HCT116 (cell line): ENCODE measurements around the gene PLCD1. TPM values are rescaled to one million over a fixed set of nuclear protein-coding genes. Genes with fewer than 3 reads are reported as not detected.

ENCODE experiments used
- ATAC-seq: fragments of 200-7000 bp; cut with Tn5 transposase; 2 replicates; pipeline ENCODE4 v1.9.1; 2020; ENCODE audit warnings: mild to moderate bottlenecking, moderate library complexity
- BruUV-seq: library from RNA; stranded (reverse); fragments of 400-500 nt; replicated peaks from 2 replicates; lab custom pipeline; 2021; lab: Mats Ljungman, UMichigan
- CTCF ChIA-PET: fragments of 300-600 bp; sonication (Branson Sonifier 250); formaldehyde crosslinking; loops from one replicate; lab custom pipeline; 2021; ENCODE audit warnings: antibody characterized with exemption; lab: Charles Lee
- POLR2A ChIA-PET: fragments of 300-600, 350-600 bp; sonication (Branson Sonifier 250); formaldehyde crosslinking; loops from one replicate; lab custom pipeline; 2021; ENCODE audit warnings: antibody characterized with exemption; lab: Charles Lee
- RAD21 ChIA-PET, 2 experiments: fragments of 300-600 bp; sonication (Branson Sonifier 250); formaldehyde crosslinking; loops; one replicate each; lab custom pipeline; 2023; ENCODE audit warnings: low total read pairs in 2 of 2; ENCODE audit not compliant: uncharacterized antibody in 2 of 2, unreplicated experiment in 2 of 2, low non-redundant PET in 1 of 2; lab: Charles Lee
- DNase-seq: peaks from one replicate; pipeline ENCODE4 v3.0.0-alpha.2; 2010; ENCODE audit warnings: low read depth, low spot score
- H2AFZ ChIP-seq: fragments of 200-600 bp; shearing (Covaris generic), sonication (generic); 2 replicates; pipeline ENCODE4 v1.6.1; 2017; ENCODE audit warnings: low read depth, mixed run types, mixed read lengths, antibody characterized with exemption, low read length; ENCODE audit not compliant: poor library complexity, severe bottlenecking
- H3K27ac ChIP-seq: 2 replicates; pipeline ENCODE4 v1.5.1; 2012; ENCODE audit warnings: low read depth, low read length
- H3K27me3 ChIP-seq: fragments of 200-600 bp; sonication (generic); 2 replicates; pipeline ENCODE4 v1.6.1; 2016; ENCODE audit warnings: mixed run types, low read length, mixed read lengths; ENCODE audit not compliant: insufficient read depth
- H3K36me3 ChIP-seq, 2 experiments: fragments of 200-500 bp in 1 of 2; fragments of 200-600 bp in 1 of 2; sonication (Bioruptor generic) in 1 of 2; sonication (generic) in 1 of 2; 2 replicates each; pipeline versions ENCODE4 v1.5.1 to v1.6.1; 2014 to 2016; ENCODE audit warnings: low read length in 2 of 2, inconsistent platforms in 1 of 2, mixed read lengths in 1 of 2, mixed run types in 1 of 2; ENCODE audit not compliant: insufficient read depth in 2 of 2, control insufficient read depth in 1 of 2
- H3K4me1 ChIP-seq, 2 experiments: fragments of 200-600 bp in 1 of 2; sonication (generic) in 1 of 2; 2 replicates each; pipeline versions ENCODE4 v1.5.1 to v1.6.1; 2012 to 2017; ENCODE audit warnings: low read length in 2 of 2, inconsistent platforms in 1 of 2, mild to moderate bottlenecking in 1 of 2, mixed read lengths in 1 of 2, mixed run types in 1 of 2, moderate library complexity in 1 of 2; ENCODE audit not compliant: insufficient read depth in 2 of 2, control insufficient read depth in 1 of 2
- H3K4me2 ChIP-seq: fragments of 200-600 bp; sonication (generic); 2 replicates; pipeline ENCODE4 v1.6.1; 2017; ENCODE audit warnings: mixed run types, low read length, mixed read lengths
- H3K4me3 ChIP-seq, 2 experiments: fragments of 200-600 bp in 1 of 2; sonication (generic) in 1 of 2; replicated peaks in 1 of 2; 2 replicates each; pipeline ENCODE4 v1.5.1; 2011 to 2016; ENCODE audit warnings: low read length in 2 of 2, control low read depth in 1 of 2, low read depth in 1 of 2, mild to moderate bottlenecking in 1 of 2, mixed read lengths in 1 of 2, mixed run types in 1 of 2
- H3K79me2 ChIP-seq: fragments of 200-600 bp; sonication (generic); 2 replicates; pipeline ENCODE4 v1.6.1; 2017; ENCODE audit warnings: mild to moderate bottlenecking, mixed run types, low read length, moderate library complexity, mixed read lengths; ENCODE audit not compliant: insufficient read depth
- H3K9ac ChIP-seq: fragments of 200-600 bp; sonication (generic); 2 replicates; pipeline ENCODE4 v1.6.1; 2016; ENCODE audit warnings: low read length, mixed read lengths
- H3K9me2 ChIP-seq: fragments of 200-600 bp; sonication (generic), shearing (Covaris generic); 2 replicates; pipeline ENCODE4 v1.6.1; 2017; ENCODE audit warnings: mixed run types, mild to moderate bottlenecking, moderate library complexity; ENCODE audit not compliant: insufficient read depth
- H3K9me3 ChIP-seq, 2 experiments: fragments of 200-500 bp in 1 of 2; fragments of 200-600 bp in 1 of 2; sonication (Bioruptor generic) in 1 of 2; sonication (generic) in 1 of 2; 2 replicates each; pipeline ENCODE4 v1.6.1; 2014 to 2017; ENCODE audit warnings: low read length in 2 of 2, mixed read lengths in 2 of 2, inconsistent platforms in 1 of 2, low read depth in 1 of 2, mild to moderate bottlenecking in 1 of 2, mixed run types in 1 of 2, moderate library complexity in 1 of 2; ENCODE audit not compliant: control insufficient read depth in 1 of 2, insufficient read depth in 1 of 2
- H4K20me1 ChIP-seq: fragments of 200-600 bp; sonication (generic), shearing (Covaris generic); 2 replicates; pipeline ENCODE4 v1.6.1; 2017; ENCODE audit warnings: mixed run types, mild to moderate bottlenecking, moderate library complexity; ENCODE audit not compliant: insufficient read depth
- CBX3 ChIP-seq: IDR thresholded peaks from 2 replicates; pipeline ENCODE4 v1.6.1; 2012; ENCODE audit warnings: low read depth
- CEBPB ChIP-seq: IDR thresholded peaks from 2 replicates; pipeline ENCODE4 v1.6.1; 2012; ENCODE audit warnings: low read depth
- EGR1 ChIP-seq: IDR thresholded peaks from 2 replicates; pipeline ENCODE4 v1.6.1; 2012; ENCODE audit warnings: low read depth
- ELF1 ChIP-seq: IDR thresholded peaks from 2 replicates; pipeline ENCODE4 v1.6.1; 2012; ENCODE audit warnings: low read depth, borderline replicate concordance
- EZH2 ChIP-seq: fragments of 200-600 bp; sonication (generic); IDR thresholded peaks from 2 replicates; pipeline ENCODE4 v1.6.1; 2017; ENCODE audit warnings: antibody characterized with exemption, mixed run types
- EZH2phosphoT487 ChIP-seq: fragments of 200-600 bp; IDR thresholded peaks from 2 replicates; pipeline ENCODE4 v1.6.1; 2018; ENCODE audit warnings: antibody characterized with exemption, borderline replicate concordance
- FOSL1 ChIP-seq: IDR thresholded peaks from 2 replicates; pipeline ENCODE4 v1.6.1; 2012; ENCODE audit warnings: low read depth
- MAX ChIP-seq: IDR thresholded peaks from 2 replicates; pipeline ENCODE4 v1.6.1; 2012
- POLR2A ChIP-seq: IDR thresholded peaks from 2 replicates; pipeline ENCODE4 v1.7.0; 2011; ENCODE audit warnings: borderline replicate concordance; ENCODE audit not compliant: insufficient read depth, insufficient read length; ENCODE audit errors: extremely low read depth
- RAD21 ChIP-seq: IDR thresholded peaks from 2 replicates; pipeline ENCODE4 v1.6.1; 2012; ENCODE audit warnings: low read depth, mild to moderate bottlenecking
- SIN3A ChIP-seq: IDR thresholded peaks from 2 replicates; pipeline ENCODE4 v1.6.1; 2012; ENCODE audit warnings: low read depth
- SRF ChIP-seq: IDR thresholded peaks from 2 replicates; pipeline ENCODE4 v1.6.1; 2012; ENCODE audit warnings: low read depth
- TCF7L2 ChIP-seq: IDR thresholded peaks from 2 replicates; pipeline ENCODE4 v1.7.0; 2011; ENCODE audit warnings: borderline replicate concordance, inconsistent platforms; ENCODE audit not compliant: insufficient read depth, insufficient read length; ENCODE audit errors: extremely low read depth
- ZBTB33 ChIP-seq: IDR thresholded peaks from 2 replicates; pipeline ENCODE4 v1.6.1; 2011; ENCODE audit warnings: mild to moderate bottlenecking, low read length, moderate library complexity; ENCODE audit not compliant: insufficient replicate concordance; ENCODE audit errors: extremely low read depth
- intact Hi-C: fragments of 100-400 bp; cut with micrococcal nuclease; formaldehyde crosslinking; loops from 2 replicates; pipeline ENCODE4 v1.10.0; 2022
- total RNA-seq: library from RNA; stranded (reverse); gene quantifications from one replicate; pipeline ENCODE4 v1.2.1, GENCODE V29; 2021; ENCODE audit not compliant: unreplicated experiment

PLCD1 gene
- total RNA-seq, 1 experiment from 2014 or later: 15.9 TPM

GRCh38 chr3:37971467-37971866 lies 58.0 kb downstream of the PLCD1 start (continued):
- TF ChIP-seq EGR1: no peak
- TF ChIP-seq RAD21: no peak
- no peak for TF ChIP-seq POLR2A
- no peak for TF ChIP-seq SRF
- TF ChIP-seq FOSL1: no peak
- no peak for TF ChIP-seq TCF7L2
- TF ChIP-seq ELF1: no peak
- TF ChIP-seq CBX3: no peak
- TF ChIP-seq, all 23 proteins: peak for 0

- no peak for DNase-seq
- Histone ChIP-seq H3K9me3 (no peaks in the 10 kb centered on the region), H3K36me3 (peaks cover 0 to under 1% of the 10 kb centered on the region in 2 experiments; a peak in 2 of 4 replicates), H3K4me2 (no peak overlapping the region), H3K4me1 (no peaks in the 10 kb centered on the region), H3K27ac (no peak overlapping the region), H4K20me1 (0 out of 2 replicates have a peak, but pooled peaks cover 5% of the 10 kb centered on the region), H3K79me2 (no peaks in the 10 kb centered on the region), H3K9ac (no peak overlapping the region), H3K4me3 (no peak overlapping the region), H3K27me3 (no peaks in the 10 kb centered on the region), H2AFZ (no peak overlapping the region), H3K9me2 (no peaks in the 10 kb centered on the region)
- ATAC-seq: no peak
- ChIA-PET POLR2A (no interaction called here), RAD21 (no interaction called here), CTCF (no interaction called here)
- intact Hi-C loops: loop anchor here (5.0 to 10.0 kb wide), 3 partner anchors 144 to 539 kb away; partner anchors contain the start of gene XYLB
- no TSS peak for BruUV-seq
- no peak for TF ChIP-seq RAD21
- no peak for TF ChIP-seq SIN3A
- TF ChIP-seq EZH2phosphoT487: no peak
- no peak for TF ChIP-seq MAX
- TF ChIP-seq EZH2: no peak
- no peak for TF ChIP-seq CEBPB
- TF ChIP-seq ZBTB33: no peak
- no peak for TF ChIP-seq CBX3
- no peak for TF ChIP-seq SRF
These were observed 58.6 kb downstream of the PLCD1 start for GRCh38 chr3:37970802-37971201.
